LNCaP clone FGC (cell line): Measurements from ENCODE around the gene INTS1.
"Not testable (repeated sequence)": the region's sequence is repeated elsewhere in the genome, so short reads cannot be mapped to it uniquely, and the experiment has no call there.

ENCODE experiments used
- DNase-seq: peaks from one replicate; pipeline ENCODE4 v3.0.0-alpha.2; 2011; ENCODE audit warnings: low read depth
- H3K4me3 ChIP-seq: 2 replicates; pipeline ENCODE4 v1.5.1; 2011; ENCODE audit warnings: mild to moderate bottlenecking, low read depth, low read length, control low read depth
- CTCF ChIP-seq: IDR thresholded peaks from 2 replicates; pipeline ENCODE4 v1.5.1; 2012; ENCODE audit warnings: mild to moderate bottlenecking; ENCODE audit not compliant: control insufficient read depth, insufficient read depth; ENCODE audit errors: extremely low read depth

INTS1 gene

GRCh38 chr7:1445341-1445740 is 58.8 kb downstream of the INTS1 start:
- H3K4me3 ChIP-seq, result no peak overlapping the region
- no peak for TF ChIP-seq CTCF
- no peak for DNase-seq

- no peak for TF ChIP-seq CTCF
- DNase-seq, result no peak
- no peak overlapping the region for H3K4me3 ChIP-seq
Observed at GRCh38 chr7:1444925-1445322, 59.3 kb downstream of the INTS1 start.

GRCh38 chr7:1444214-1444924 is 59.8 kb downstream of the INTS1 start:
- no peak for TF ChIP-seq CTCF
- DNase-seq, result no peak
- no peak overlapping the region for H3K4me3 ChIP-seq

- H3K4me3 ChIP-seq, DNase-seq: not testable (repeated sequence)
Observed at GRCh38 chr7:1443587-1444200, 60.5 kb downstream of the INTS1 start.

GRCh38 chr7:1442355-1443124 is 61.6 kb downstream of the INTS1 start:
- H3K4me3 ChIP-seq, result no peak overlapping the region
- TF ChIP-seq CTCF, result no peak
- no peak for DNase-seq

GRCh38 chr7:1441615-1442354 is 62.4 kb downstream of the INTS1 start:
- DNase-seq, result no peak
- TF ChIP-seq CTCF, result no peak
- no peak overlapping the region for H3K4me3 ChIP-seq

- H3K4me3 ChIP-seq, result no peak overlapping the region
- TF ChIP-seq CTCF, result no peak
- no peak for DNase-seq
Observed at GRCh38 chr7:1440620-1441019, 63.6 kb downstream of the INTS1 start.
